ENCODE data around the gene UBE2V1. TPM values are rescaled to one million over a fixed set of nuclear protein-coding genes. Genes with fewer than 3 reads are reported as not detected.
"Not testable (repeated sequence)": the region's sequence is repeated elsewhere in the genome, so short reads cannot be mapped to it uniquely, and the experiment has no call there.

Gene UBE2V1
- total RNA-seq, 1 donor from 2014 or later = 56.4 TPM

- DNase-seq (ENCODE audit: low read depth) = not testable (repeated sequence)
Observed at GRCh38 chr20:50137702-50138101, 24.8 kb upstream of the UBE2V1 start.

DNA sequence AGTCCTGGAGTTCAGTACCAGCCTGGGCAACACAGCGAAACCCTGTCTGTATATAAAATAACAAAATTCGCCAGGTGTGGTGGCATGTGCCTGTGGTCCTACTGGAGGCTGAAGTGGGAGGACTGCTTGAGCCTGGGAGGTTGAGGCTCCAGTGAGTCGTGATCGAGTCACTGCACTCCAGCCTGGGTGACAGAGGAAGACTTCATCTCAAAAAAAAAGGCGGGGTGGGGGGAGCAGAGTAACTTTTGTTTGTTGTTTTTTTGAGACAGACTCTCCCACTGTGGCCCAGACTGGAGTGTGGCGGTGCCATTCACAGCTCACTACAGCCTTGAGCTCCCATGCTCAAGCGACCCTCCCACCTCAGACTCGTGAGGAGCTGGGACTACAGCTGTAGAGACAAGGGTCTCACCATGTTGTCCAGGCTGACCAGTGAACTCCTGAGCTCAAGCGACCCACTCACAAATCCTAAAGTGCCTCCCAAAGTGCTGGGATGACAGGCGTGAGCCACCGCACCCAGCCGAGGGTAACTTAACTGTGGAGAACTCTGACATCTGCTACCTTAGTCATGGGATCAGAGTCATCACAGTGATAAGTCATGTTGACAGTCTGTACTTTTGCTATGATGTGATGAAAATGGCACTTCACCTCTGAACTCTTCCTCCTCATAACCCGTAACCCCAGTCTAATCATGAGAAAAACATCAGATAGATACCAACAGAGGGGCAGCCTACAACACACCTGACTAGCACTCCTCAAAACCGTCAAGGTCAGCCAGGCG is 24.1 kb upstream of the UBE2V1 start:
- peak; percentile 23 for DNase-seq (ENCODE audit: low read depth)

DNA sequence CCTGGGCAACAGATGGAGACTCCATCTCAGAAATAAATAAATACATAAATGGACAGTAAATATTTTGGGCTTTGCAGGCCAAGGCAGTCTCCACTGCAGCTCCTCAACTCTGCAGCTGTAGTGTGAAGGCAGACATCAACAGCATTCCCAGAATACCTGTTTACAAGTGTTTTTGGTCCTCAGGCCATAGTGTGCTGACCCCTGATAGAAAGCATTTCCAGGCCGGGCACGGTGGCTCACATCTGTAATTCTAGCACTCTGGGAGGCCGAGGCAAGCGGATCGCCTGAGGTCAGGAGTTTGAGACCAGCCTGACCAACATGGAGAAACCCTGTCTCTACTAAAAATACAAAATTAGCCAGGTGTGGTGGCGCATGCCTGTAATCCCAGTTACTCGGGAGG is 22.2 kb upstream of the UBE2V1 start:
- DNase-seq (ENCODE audit: low read depth) = not testable (repeated sequence)

DNA sequence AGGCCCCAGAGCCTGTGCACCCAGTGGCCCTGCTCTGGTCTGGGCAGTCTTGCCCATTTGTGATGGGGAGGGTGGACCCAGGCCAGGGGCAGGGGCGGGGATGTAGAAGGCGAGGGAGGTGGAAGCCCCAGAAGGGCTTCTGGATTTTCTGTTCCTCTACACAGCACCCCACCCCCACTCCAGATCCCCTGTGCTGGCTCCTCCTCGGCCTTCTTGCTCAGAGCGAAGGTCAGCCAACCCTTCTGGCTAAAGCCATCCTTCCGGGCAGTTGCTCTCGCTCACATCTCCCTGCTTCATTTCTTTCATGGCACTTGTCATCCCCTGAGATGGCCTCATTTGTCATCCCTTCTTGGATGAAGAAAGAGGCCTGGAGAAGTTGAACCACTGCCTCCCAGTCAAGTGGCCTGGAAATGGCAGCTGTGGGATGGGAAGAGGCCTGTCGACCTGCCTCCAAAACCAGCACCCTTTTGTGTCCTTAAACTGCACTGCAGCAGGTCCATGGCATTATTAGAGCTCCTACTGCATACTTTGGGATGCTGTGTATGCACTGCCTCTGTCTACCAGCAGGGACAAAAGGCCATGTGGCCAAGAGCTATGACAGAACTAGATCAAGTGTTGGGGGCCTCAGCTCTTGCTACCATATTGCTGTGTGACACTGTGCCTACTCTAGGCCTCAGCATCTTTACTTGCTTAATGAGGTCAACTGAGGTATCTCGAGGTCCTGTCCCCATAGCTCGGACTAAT is 20.7 kb upstream of the UBE2V1 start:
- no peak for DNase-seq (ENCODE audit: low read depth)

DNA sequence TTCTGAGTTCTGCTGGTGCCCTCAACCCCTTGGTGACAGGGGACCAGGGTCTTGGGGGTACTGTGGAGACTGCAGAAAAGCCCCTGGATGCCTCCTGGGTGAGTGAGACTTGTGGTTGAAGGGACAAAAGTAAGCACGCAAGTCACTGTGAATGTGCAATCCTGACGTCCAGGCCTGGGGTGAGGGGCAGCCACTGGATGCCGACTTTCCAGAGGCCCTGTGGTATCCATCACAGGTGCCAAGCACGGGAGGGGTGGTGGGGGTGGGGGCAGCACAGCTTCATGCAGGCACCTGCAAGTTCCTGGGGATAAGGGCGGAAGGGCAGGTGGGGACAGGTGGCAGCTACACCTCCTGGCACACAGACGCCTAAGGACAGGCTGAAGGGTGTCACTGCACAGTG is 20.1 kb upstream of the UBE2V1 start:
- no peak for DNase-seq (ENCODE audit: low read depth)

- no peak for DNase-seq (ENCODE audit: low read depth)
Observed at GRCh38 chr20:50130995-50131394, 18.0 kb upstream of the UBE2V1 start.

DNA sequence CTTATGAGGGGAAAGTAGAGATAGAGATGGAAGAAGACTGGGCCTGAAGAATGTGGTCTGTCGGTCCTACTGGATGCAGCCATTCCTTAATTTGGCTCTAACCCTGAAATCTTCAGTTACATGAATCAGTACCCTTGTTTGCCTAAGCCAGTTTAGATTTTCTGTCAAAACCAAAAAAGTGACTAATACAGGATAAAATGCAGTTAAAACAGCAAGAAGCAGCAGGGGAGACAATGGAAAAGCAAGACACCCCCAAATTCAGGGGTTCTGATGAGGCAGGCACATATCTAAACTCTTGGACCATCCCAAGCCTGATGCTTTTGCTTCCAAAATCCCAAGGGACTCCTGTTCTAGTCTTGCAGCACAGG is 17.4 kb upstream of the UBE2V1 start:
- DNase-seq (ENCODE audit: low read depth) = no peak

GRCh38 chr20:50129662-50130355 is 16.9 kb upstream of the UBE2V1 start:
- DNase-seq (ENCODE audit: low read depth) = no peak

GRCh38 chr20:50128520-50128905 is 15.6 kb upstream of the UBE2V1 start:
- no peak for DNase-seq (ENCODE audit: low read depth)

GRCh38 chr20:50127587-50128519 is 14.9 kb upstream of the UBE2V1 start:
- DNase-seq (ENCODE audit: low read depth) = no peak

DNA sequence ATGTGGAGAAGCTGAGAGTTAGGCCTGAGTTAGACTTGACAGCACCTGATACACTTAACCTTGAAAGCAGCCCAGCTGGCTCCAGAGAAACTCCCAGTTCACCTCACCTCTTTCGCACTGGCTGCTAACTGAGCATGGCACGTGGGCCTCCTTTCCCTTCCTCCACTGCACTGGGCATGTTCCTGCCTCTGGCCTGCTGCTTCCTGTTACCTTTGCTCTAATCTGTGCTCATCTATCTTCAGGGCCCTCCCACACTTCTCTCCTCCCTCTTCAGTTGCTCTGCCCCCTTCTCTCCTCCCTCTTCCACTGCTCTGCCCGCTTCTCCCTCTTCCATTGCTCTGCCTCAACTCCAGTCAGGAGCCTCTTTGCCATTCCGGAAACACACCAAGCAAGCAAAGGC is 13.7 kb upstream of the UBE2V1 start:
- DNase-seq (ENCODE audit: low read depth) = peak; percentile 42

DNA sequence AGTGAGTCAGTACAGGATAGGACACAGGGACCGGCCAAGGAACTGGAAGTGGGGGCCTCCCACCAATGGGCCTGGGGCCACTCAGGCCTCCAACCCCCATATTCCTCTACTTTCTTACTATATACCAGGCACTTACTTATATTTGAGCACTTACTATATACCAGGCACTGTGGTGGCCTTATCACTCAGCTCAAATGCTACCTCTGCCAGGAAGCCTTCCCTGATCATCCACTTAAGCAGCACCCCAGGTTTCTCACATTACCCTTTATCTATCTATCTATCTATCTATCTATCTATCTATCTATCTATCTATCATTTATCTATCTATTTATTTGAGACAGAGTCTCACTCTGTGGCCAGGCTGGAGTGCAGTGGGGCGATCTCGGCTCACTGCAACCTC is 12.3 kb upstream of the UBE2V1 start:
- DNase-seq (ENCODE audit: low read depth) = no peak

DNA sequence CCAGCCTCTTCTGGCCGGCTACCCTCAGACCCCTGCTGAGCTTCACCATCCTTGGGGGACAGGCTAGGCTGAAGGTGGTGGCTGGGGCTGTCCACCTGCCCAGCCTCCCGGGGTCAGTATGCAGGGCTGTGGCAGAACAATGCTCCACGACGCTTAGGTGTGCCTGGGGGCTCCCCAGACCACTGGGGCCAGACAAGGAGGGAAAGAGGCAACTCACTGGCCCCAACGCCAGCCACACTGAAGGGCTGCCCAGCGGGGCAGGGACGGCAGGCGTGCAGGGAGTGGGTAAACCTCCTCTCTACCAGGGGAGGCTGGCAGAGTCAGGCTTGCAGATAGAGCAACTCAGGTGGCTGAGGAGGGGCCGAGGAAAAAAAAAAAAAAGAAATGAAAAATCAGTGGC is 11.5 kb upstream of the UBE2V1 start:
- no peak for DNase-seq (ENCODE audit: low read depth)

DNA sequence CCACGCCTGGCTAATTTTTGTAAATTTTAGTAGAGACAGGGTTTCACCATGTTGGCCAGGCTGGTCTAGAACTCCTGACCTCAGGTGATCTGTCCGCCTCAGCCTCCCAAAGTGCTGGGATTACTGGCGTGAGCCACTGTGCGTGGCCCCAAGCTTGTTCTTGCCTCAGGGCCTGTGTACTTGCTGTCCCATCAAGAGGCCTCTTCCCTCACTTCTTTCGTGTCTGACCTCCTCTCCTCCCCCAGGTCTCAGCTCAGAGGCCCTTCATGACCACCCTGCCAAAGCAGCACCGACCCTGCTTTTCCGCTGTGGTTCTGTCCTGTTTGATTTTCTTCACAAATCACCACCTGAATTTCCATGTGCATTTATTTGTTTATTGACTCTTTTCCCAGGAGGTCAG is 10.5 kb upstream of the UBE2V1 start:
- DNase-seq (ENCODE audit: low read depth) = no peak

- no peak for DNase-seq (ENCODE audit: low read depth)
Observed at GRCh38 chr20:50122763-50123162, 9.8 kb upstream of the UBE2V1 start.

DNA sequence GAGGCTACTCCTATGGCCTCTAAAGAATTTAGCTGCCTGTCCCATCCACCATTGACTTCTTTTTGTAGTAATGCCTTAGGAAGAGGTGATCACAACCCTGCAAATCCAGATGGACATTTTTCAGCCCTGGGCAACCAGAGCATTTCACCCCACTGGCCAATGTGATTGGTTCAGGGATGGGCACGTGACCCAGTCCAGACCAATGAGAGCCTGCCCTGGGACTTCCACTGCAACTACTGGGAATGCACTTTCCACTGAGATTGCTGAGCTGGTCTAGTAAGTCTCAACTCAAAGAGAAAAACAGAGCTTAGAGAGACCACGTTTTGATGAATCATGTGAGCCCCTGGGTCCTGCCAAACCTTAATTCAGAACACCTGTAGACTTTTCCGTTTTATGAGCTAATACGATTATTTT is 8.9 kb upstream of the UBE2V1 start:
- no peak for DNase-seq (ENCODE audit: low read depth)

DNA sequence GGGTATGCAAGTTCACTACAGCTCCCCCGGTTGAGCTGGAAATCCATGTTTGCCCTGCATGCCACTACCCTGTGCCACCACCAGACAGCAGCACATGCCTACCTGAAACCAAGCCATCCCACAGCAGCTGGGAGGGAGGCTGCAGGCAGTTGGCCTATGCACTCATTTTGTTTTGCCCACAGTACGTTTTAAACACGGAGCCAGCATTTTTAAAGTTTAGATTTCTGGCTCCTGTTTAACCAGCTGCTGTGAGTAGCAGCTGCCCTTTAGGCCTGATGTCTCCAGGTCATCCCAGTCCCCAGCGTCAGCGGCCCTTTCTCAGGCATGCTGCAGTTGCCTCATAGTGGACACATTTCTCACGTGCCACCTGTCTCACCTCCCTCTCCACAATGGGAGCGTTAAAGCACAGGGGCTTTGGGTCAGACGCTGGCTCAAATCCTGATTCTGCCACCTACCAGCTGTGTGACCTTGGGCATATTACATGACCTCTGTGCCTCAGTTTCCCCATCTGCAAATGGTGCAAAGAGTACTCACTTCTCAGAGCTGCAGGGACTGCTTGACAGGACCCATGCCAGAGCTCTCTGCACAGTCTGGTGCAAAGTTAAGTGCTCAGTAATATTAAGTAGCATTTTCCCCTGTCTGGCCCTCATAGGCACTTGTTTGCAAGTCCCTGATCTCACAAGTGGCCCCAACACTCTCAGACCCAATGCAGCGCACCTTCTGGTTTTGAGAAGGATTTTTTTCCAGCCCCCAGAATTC is 8.2 kb upstream of the UBE2V1 start:
- peak; percentile 58 for DNase-seq (ENCODE audit: low read depth)

DNA sequence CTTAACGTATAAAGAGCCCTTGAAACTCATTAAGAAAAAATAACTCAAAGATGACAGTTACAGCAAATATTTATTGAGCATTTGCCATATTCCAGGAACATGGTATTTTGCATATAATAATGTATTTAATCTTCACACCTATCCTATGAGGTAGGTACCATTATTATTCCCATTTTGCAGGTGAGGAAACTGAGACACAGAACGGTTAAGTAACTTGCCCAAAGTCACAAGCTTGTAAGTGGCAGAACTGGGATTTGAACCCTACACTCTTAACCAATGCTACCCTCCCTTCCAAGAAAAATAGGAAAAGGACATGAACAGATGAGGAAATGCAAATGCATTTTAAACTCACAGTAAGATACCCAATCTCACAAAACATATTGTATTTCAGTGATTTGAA is 5.3 kb upstream of the UBE2V1 start:
- DNase-seq (ENCODE audit: low read depth) = no peak

- DNase-seq (ENCODE audit: low read depth) = no peak
Observed at GRCh38 chr20:50116368-50116999, 3.5 kb upstream of the UBE2V1 start.

DNA sequence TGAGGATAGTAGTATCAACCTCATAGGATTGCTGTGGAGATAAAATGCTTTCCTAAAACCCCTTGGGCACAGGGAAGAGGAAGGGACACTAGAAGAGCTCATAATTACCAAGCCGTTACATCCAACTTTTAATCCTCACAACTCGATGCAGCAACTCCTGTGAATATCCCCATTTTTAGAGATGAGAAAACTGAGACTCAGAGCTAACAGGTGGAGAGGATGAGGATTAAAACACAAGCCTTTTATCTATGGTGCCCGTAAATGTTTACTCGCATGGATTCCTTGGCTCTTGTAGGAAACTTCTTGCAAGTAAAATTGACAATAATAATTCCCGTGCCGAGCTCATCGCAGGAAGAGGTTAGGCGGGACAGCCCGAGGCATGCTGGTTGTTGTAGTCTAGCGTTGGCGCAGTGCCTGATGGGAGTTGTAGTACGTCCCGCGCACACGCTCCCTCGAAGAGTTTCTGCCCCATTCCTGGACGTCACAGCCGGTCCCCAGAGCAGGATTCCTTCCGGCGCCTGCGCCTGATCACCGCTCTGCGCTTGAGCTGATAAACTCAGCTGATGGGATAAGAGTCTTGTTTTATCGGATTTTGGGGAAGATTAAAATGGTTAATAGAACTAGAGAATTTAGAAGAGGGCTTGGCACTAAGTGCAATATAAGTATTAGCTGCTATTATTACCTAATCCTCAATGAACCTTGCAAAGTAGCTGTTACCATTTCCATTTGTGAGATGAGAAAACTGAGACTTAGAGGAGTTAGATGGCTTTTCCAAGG is 2.8 kb upstream of the UBE2V1 start:
- DNase-seq (ENCODE audit: low read depth) = peak; percentile 92

Measured in renal cortical epithelial cell (primary cell).